ENCODE measurements around the gene PAMR1. TPM values are rescaled to one million over a fixed set of nuclear protein-coding genes. Genes with fewer than 3 reads are reported as not detected.
A peak's percentile ranks its signal among the peaks of the same experiment; 100 is the strongest.

PAMR1 gene
- total and polyA plus RNA-seq, 12 donors: 2.7 to 13.8 (median 5.2) TPM

DNA sequence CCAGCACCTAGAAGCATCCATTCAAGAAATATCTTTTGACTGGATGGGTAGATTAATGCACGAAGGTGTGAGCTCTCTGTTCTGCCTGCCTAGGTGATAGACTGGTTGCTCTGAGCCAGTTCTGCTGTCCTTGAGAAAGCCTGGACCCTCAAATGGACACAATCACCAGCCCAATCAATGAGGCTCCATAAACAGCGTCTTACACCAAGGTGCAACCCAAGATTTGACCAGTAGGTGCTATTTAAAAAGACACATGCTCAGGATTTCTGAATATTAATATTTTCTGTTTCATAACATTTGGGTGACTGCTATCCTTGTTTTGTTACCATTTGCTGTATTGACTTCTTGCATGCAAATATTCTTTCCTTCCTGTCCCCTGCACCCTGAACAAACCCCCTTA is 39.0 kb downstream of the PAMR1 start:
- TF ChIP-seq, protein P1, sequence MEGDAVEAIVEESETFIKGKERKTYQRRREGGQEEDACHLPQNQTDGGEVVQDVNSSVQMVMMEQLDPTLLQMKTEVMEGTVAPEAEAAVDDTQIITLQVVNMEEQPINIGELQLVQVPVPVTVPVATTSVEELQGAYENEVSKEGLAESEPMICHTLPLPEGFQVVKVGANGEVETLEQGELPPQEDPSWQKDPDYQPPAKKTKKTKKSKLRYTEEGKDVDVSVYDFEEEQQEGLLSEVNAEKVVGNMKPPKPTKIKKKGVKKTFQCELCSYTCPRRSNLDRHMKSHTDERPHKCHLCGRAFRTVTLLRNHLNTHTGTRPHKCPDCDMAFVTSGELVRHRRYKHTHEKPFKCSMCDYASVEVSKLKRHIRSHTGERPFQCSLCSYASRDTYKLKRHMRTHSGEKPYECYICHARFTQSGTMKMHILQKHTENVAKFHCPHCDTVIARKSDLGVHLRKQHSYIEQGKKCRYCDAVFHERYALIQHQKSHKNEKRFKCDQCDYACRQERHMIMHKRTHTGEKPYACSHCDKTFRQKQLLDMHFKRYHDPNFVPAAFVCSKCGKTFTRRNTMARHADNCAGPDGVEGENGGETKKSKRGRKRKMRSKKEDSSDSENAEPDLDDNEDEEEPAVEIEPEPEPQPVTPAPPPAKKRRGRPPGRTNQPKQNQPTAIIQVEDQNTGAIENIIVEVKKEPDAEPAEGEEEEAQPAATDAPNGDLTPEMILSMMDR (IDR thresholded peaks at IDR 0.05): no peak
- H3K27me3 ChIP-seq: peaks cover 0 to 17% (median 8%) of the 10 kb centered on the region in 7 donors
- DNase-seq (no peak), ATAC-seq (no peak)
- no peak overlapping the region for H3K27ac ChIP-seq
- 58 to 61% methylated on average over 2 of the region's 2 CpGs for WGBS, 2 donors
- intact Hi-C loops (cut with DNase I): loop anchor here in 7 of 10 donors (5.0 to 10.0 kb wide), 7 partner anchors 92 to 781 kb away; partner anchors contain the start of gene FJX1 (in 1 of the 7)
- peaks cover 0 to 17% (median 6%) of the 10 kb centered on the region in 11 donors for H3K9me3 ChIP-seq
- no peak overlapping the region for H3K4me3 ChIP-seq
- H3K36me3 ChIP-seq: peaks cover 0 to 7% (median 0%) of the 10 kb centered on the region in 9 donors
- H3K4me1 ChIP-seq: peaks cover 0 to 12% (median 0%) of the 10 kb centered on the region in 9 donors

DNA sequence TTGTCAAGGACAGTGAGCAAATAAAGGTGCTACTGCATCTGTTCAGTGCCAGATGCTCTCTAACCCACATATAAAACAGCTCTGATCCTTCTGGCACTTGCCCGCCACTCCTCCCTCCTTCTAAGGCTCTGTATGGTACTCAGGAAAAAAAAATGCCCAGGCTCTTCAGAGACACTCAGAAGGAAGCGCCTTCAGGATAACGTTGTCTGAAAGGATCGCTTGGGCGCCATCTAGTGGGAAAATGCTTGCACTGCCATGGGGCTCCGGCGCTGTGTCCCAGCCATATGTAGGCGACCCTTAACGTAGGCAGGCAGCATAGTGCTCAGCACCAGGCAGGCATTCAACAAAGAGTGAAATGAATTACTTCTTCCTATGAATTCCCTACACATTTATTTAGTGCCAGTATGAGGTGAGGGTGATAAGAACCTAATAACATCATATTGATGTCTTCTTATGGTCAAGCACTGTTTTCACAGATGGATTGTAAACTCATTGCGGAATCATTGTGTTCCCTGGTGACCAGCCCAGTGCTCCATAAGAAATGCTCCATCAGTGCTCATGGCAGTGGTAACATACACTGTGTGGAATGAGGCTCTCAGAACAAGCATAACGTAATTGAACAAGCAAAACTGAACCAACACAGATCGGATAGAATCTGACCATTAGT is 39.6 kb downstream of the PAMR1 start:
- 16 to 18% methylated on average over 12 of the region's 12 CpGs for WGBS, 2 donors
- intact Hi-C loops (cut with DNase I): loop anchor here in 7 of 10 donors (5.0 to 10.0 kb wide), 7 partner anchors 91 to 782 kb away; partner anchors contain the start of gene FJX1 (in 1 of the 7)

DNA sequence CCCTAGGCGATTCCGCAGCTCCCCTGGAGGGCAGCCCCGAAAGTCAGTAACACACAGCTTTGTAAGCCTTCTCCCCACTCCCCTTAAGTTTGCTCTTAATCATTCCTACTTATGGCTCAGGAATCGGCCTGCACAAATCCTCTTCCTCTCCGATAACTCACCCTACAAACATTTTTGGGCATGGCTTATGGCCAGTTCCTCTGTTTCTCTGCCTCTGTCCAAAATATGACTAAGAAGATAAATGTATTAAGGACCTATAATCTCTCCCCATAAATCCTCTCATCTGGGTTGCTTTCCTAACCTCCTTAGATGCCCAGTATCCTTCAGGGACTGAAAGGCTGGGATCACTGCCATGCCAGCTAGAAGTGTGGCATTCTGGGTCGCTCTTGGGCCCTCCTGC is 41.0 kb downstream of the PAMR1 start:
- WGBS, 2 donors: 89 to 90% methylated on average over 6 of the region's 6 CpGs
- ATAC-seq (no peak), DNase-seq (no peak)
- peaks cover 0 to 12% (median 0%) of the 10 kb centered on the region in 9 donors for H3K4me1 ChIP-seq
- TF ChIP-seq, protein P1 (IDR thresholded peaks at IDR 0.05): no peak
- H3K27me3 ChIP-seq: peaks cover 0 to 11% (median 3%) of the 10 kb centered on the region in 7 donors
- intact Hi-C loops (cut with DNase I): loop anchor here in 5 of 10 donors (10.0 kb wide), 3 partner anchors 90 to 780 kb away; no protein-coding TSS in a partner anchor
- H3K27ac ChIP-seq: no peak overlapping the region
- no peak overlapping the region for H3K4me3 ChIP-seq
- no peaks in the 10 kb centered on the region for H3K36me3 ChIP-seq
- peaks cover 0 to 23% (median 6%) of the 10 kb centered on the region in 11 donors for H3K9me3 ChIP-seq

More for the DNA sequence above, 39.6 kb downstream of the PAMR1 start:
- no peak overlapping the region for H3K4me3 ChIP-seq
- peaks cover 0 to 15% (median 8%) of the 10 kb centered on the region in 7 donors for H3K27me3 ChIP-seq
- peaks cover 0 to 19% (median 6%) of the 10 kb centered on the region in 11 donors for H3K9me3 ChIP-seq
- ATAC-seq (peak; percentile 75 to 90 (median 88)), DNase-seq (peak; percentile 65 to 68)
- H3K4me1 ChIP-seq: peaks cover 0 to 12% (median 0%) of the 10 kb centered on the region in 9 donors
- H3K36me3 ChIP-seq: peaks cover 0 to 6% (median 0%) of the 10 kb centered on the region in 9 donors
- TF ChIP-seq, protein P1 (IDR thresholded peaks at IDR 0.05): peak; percentile 76 to 94 (median 90)
- no peak overlapping the region for H3K27ac ChIP-seq

DNA sequence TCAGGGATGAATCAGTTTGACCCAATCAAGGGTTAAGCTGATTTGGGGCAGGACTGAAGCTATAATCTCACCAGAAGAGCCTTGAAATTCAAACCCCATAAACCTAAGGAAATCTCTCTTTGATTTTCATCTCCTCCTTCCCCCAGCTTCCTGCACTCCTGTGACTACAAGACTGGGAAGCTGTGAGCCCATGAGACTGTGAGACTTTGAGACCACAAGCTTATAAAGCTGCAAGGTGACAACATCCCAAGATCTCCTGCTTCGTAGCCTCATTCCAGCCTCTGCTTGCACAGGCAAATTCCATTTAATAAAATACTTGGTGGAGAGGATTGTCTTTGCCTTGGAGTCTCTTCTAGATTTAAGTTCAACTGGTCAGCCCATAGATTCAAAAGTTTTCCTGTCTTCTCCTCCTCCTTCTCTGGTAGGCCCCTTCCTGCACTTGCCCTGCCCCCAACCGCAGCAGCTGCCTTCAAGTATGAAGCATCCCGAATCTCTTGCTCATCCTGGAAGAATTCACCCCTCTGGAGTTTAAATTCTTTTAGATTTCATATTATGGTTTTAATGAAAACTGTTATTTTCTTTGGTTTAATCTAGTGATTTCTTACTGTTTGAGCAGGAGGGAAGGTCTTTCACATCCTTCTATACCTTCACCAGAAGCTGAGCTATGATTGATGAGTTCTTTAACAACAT is 42.1 kb downstream of the PAMR1 start:
- H3K36me3 ChIP-seq: no peaks in the 10 kb centered on the region
- ATAC-seq (no peak), DNase-seq (no peak)
- intact Hi-C loops (cut with DNase I): loop anchor here in 5 of 10 donors (10.0 kb wide), 3 partner anchors 88 to 782 kb away; no protein-coding TSS in a partner anchor
- TF ChIP-seq, protein P1 (IDR thresholded peaks at IDR 0.05): no peak
- peaks cover 0 to 11% (median 0%) of the 10 kb centered on the region in 7 donors for H3K27me3 ChIP-seq
- WGBS, 2 donors: 89 to 90% methylated on average over 3 of the region's 3 CpGs
- H3K27ac ChIP-seq: no peak overlapping the region
- H3K4me3 ChIP-seq: no peak overlapping the region
- peaks cover 0 to 23% (median 6%) of the 10 kb centered on the region in 11 donors for H3K9me3 ChIP-seq
- peaks cover 0 to 13% (median 0%) of the 10 kb centered on the region in 9 donors for H3K4me1 ChIP-seq

Data from heart right ventricle (tissue), 16 donors.